GM21447 (cell line): ENCODE data around the gene GINS1.

ENCODE experiments used
- ATAC-seq: cut with Tn5 transposase; IDR thresholded peaks from one replicate; pipeline ENCODE4 v1.9.1; 2021; ENCODE audit not compliant: unreplicated experiment

Gene GINS1

DNA sequence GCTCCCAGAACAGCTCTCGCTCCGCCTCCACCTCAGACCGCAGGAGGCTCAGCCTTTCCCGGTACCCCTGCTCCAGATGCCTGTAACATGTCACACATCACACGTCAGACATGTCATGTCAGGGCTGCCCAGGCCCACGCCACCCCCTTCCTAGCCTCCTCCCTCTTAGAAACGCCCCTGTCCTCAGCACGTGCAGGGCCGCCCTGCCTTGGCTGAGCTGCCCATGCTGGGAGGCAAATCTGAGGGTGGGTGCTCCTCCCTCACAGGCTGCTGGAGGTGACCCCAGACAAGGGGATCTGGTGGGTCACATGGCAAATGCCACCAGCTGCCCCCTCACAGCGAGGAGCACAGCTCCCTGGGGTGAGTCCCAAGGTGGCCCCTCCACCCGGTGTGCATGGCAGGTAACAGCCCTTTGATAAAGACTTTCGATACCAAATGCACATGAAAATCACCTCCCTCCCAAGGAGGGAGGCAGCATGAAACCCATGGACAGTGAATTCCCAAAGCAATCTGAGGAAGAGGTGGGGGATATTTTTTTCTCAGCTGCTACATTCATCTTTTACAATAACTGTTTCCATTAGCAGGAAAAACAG is 84.1 kb downstream of the GINS1 start:
- no peak for ATAC-seq

DNA sequence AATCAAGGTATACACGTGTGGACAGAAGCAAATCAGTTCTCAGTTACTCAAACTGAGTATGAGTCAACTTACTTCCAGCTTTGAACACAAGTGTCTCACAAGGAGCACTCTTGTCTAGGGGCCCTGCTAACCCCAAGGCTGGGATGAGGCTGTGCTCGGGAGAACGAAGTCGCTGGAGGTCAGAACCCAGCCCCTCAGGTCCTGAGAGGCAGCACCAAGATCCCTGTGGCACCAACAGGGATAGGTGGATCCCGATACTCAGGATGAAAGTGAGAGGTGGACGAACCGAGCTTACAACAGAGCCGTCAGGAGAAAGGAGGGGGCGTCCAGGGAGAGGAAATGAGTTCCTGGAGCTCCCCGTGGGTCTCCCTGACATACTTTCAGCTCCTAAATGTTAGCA is 85.7 kb downstream of the GINS1 start:
- no peak for ATAC-seq

DNA sequence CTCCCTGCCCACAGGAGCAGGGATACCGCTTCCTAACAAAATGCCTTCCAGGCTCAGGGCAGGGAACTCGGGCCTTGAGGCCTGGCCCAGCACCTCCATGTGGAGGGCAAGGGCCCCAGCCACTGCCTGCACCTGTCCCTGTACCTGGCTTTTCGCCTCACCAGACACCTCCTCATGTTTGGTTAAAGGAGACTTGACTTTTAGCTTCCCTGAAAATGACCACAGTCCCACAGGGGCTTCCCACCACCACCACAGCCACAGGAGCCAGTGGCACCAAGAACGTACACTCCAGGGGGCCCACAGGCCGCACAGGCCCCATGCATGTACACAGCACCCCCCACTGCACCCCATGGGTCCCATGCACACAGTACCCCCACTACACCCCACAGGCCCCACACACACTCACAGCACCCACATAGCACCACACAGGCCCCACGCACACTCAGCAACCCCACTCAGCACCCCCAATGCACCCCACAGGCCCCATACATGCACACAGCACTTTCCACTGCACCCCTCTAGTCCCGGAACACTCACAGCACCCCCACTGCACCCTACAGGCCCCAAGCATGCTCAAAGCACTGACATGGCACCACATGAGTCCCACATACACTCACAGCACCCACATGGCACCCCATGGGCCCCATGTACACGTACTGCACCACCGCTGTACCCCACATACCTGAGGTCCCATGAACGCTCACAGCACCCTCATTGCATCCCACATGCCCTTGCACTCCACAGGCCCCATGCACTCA is 86.5 kb downstream of the GINS1 start:
- no peak for ATAC-seq

DNA sequence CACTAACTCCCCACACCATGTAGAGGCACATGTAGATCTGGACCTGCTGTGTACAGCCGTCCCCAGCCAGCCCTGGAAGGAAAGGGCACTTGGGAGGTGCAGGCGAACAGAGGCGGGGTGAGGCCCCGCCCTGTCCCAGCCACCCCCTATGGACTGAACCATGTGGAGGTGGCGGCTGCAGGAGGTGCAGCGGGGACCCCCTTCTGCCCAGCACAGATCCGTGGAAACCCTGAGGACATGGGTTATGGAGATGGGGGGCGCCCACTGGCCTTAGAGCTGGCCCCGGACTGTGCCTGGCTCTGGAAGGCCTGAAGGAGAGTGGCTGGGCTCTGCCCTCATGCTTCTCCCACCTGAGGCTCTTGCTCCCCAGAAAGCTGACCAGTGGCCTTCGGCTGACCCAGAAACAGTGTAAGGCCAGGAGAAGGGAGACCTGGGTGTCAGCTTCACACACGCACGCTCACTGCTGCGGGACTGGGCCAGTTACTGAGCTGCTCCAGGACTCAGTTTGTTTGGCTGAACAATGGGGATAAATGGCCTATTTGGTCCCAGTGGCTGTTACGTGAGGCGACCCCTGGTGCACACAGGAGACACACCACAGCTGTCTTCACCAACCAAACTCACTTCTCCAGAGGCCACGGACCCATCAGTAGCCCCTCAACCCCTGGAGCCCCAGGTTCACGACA is 87.2 kb downstream of the GINS1 start:
- ATAC-seq, result no peak

DNA sequence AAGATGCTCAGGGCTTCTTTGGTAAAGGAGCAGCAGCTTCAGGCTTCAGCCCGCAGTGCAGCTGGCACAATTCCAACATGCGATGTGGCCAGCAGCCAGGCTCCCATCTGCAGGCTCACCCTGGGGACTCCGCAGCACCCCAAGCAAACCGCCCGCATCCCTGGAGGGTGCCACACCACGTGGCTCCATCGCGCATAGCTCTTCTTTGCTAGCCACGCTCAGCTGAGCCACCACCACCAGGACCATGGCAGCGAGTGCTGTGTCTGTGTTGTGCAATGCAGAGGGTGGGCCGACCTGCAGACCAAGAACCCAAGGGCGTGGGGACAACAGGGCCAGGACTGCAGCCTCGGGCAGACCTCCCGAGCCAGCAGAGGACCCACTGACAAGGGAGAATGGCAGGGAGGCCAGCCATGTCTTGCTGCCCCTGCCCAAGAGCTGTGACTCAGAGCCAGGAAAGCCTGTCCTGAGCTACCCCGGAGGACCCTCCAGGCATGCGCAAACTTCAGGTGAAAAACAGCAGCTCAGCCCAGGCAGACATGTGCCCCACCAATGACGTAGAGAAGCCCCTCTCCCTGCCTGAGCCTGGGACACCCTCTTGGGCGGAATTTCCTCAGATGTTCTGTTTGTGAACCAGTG is 87.8 kb downstream of the GINS1 start:
- ATAC-seq, result no peak

DNA sequence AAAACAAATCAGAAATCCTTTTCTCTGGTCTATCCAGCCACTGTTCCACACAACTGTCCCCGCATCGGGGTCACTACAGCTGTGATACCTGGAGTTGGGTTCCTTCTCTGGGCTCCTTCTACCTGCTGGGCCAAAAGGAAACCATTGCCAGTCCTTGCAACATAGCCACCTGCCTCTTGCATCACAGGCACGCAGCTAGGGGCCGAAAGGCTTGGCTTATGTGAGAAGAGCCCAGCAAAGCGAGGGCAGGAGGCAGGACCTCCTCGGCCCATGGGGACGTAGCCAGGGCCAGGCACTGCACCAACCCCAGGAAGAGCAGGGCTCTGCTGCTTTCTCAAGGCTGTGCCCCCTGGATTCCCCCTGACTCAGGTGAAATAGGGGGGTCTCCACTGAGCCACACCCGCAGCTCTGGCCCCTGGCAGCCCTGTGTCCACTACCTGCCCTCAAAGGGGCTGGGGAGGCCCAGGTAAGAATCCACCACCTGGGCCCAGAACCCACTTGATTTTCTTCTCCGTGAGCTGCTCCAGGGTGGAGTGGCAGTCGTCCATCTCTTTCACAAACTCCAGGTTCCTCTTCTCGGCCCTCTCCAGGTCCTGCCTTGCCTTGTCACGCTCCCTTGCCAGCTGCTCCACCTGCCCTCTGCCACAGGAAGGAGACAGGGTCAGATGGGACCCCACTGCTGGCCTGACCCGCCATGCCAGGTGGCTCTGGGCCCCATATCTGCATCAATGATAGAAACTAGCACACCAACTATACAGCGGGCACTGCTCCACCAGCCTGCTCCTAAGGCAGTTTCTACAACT is 88.9 kb downstream of the GINS1 start:
- no peak for ATAC-seq

DNA sequence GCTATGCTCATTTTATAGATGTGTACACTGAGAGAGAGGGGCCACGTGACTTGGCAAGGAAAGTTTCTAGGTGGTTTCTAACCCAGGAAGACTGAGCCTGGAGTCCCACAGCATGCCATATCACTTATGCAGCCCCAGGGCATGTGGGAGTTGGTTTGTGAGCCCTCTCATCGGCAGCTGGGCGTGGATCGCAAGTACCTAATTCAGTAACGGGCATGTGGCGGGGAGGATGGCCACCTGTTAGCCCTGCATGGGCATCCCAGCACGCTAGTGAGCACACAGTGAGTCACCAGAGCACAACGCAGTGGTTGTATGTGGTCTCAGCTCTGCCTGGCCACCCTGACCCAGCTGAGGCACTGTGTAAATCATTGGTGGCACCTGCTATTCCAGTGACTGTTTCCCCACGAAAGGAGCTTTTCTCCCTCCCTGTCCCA is 89.5 kb downstream of the GINS1 start:
- ATAC-seq, result no peak

DNA sequence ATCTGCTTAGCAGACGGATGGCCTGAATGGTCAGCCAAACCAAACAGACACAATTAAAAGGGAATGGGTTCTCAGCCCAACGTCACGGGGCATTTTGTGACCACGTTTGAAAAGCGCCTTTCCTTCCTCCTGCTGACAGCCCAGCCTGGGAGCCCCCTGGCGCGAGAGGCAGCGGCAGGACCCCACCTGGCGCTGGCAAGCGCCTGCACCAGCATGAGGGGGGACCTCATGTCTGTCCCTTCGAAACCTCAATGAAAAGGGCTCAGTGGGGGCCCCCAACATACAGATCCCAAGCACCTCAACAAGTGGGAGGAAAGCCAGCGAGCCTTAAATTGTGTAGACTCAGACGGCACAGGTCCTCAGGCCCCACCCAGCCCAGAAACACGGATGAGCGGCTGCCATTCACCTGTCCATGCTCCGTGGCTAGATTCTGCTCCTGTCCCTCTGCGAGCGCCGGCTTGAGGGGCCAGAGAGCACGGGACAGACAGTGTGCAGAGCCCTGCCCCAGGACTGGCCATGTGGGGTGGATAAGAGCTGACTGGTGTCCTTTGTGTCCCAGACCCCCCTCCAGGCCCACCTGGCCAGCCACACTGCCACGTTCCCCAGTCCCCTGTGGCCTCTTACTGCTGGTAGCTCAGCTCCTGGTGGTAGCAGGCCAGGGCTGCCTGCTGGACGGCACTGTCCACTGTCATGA is 90.3 kb downstream of the GINS1 start:
- ATAC-seq, result no peak
